Measurements from ENCODE around the gene RAB6A. TPM values are rescaled to one million over a fixed set of nuclear protein-coding genes. Genes with fewer than 3 reads are reported as not detected.
"Not testable (repeated sequence)": the region's sequence is repeated elsewhere in the genome, so short reads cannot be mapped to it uniquely, and the experiment has no call there.

Gene RAB6A
- total RNA-seq, 1 experiment from 2014 or later, result 92.3 TPM

DNA sequence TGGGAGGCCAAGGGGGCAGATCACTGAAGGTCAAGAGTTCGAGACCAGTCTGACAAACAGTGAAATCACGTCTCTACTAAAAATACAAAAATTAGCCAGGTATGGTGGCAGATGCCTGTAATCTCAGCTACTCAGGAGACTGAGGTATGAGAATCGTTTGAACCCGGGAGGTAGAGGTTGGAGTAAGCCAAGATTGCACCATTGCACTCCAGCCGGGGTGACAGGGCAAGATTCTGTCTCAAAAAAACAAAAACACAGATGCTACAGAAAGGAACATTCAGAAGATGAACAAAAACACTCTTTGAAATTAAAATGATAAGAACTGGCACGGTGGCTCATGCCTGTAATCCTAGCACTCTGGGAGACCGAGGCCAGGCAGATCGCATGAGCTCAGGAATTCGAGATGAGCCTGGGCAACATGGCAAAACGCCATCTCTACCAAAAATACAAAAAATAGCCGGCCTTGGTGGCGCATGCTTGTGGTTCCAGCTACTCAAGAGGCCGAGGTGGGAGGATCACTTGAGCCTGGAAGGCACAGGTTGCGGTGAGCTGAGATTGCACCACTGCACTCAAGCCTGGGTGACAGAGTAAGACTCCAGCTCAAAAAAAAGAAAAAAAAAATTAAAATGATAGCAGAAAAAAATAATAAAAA is 8.5 kb downstream of the RAB6A start:
- no peak for DNase-seq
- CTCF ChIA-PET, result no interaction called here
- BruUV-seq (replicated peaks), result no TSS peak
- H3K27ac Mint-ChIP-seq (ENCODE audit: unreplicated experiment), result no peak overlapping the region
- no peak overlapping the region for H3K4me3 Mint-ChIP-seq (ENCODE audit: low read depth, unreplicated experiment)
- peaks cover 7% of the 10 kb centered on the region for H3K4me1 Mint-ChIP-seq (ENCODE audit: low read depth, unreplicated experiment)
- intact Hi-C loops (cut with micrococcal nuclease; ENCODE audit: unreplicated experiment), result no loop called here
- H3K27me3 Mint-ChIP-seq (ENCODE audit: unreplicated experiment), result no peaks in the 10 kb centered on the region
- TF ChIP-seq, protein P1, sequence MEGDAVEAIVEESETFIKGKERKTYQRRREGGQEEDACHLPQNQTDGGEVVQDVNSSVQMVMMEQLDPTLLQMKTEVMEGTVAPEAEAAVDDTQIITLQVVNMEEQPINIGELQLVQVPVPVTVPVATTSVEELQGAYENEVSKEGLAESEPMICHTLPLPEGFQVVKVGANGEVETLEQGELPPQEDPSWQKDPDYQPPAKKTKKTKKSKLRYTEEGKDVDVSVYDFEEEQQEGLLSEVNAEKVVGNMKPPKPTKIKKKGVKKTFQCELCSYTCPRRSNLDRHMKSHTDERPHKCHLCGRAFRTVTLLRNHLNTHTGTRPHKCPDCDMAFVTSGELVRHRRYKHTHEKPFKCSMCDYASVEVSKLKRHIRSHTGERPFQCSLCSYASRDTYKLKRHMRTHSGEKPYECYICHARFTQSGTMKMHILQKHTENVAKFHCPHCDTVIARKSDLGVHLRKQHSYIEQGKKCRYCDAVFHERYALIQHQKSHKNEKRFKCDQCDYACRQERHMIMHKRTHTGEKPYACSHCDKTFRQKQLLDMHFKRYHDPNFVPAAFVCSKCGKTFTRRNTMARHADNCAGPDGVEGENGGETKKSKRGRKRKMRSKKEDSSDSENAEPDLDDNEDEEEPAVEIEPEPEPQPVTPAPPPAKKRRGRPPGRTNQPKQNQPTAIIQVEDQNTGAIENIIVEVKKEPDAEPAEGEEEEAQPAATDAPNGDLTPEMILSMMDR (IDR thresholded peaks at IDR 0.05; ENCODE audit: unreplicated experiment), result no peak
- H3K9me3 Mint-ChIP-seq (ENCODE audit: low read depth, unreplicated experiment), result no peaks in the 10 kb centered on the region
- peaks cover 10% of the 10 kb centered on the region for H3K36me3 Mint-ChIP-seq (ENCODE audit: insufficient read depth, unreplicated experiment)

DNA sequence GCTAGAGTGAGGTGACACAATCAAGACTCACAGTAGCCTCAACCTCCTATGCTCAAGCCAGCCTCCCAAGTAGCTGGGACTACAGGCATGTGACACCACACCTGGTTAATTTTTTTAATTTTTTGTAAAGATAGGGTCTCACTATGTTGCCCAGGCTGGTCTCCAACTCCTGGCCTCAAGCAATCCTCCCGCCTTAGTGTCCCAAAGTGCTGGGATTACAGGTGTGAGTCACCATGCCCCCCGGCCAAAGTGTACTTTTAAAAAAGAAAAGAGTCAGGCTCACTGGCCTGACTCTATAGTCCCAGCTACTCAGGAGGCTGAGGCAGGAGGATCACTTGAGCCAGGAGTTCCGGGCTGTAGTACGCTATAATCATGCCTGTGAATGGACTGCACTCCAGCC is 10.0 kb downstream of the RAB6A start:
- H3K27me3 Mint-ChIP-seq (ENCODE audit: unreplicated experiment); BruUV-seq (replicated peaks); H3K36me3 Mint-ChIP-seq (ENCODE audit: insufficient read depth, unreplicated experiment); DNase-seq; H3K4me3 Mint-ChIP-seq (ENCODE audit: low read depth, unreplicated experiment); intact Hi-C loops (cut with micrococcal nuclease; ENCODE audit: unreplicated experiment); H3K4me1 Mint-ChIP-seq (ENCODE audit: low read depth, unreplicated experiment); H3K9me3 Mint-ChIP-seq (ENCODE audit: low read depth, unreplicated experiment); H3K27ac Mint-ChIP-seq (ENCODE audit: unreplicated experiment): not testable (repeated sequence)
- CTCF ChIA-PET, result interaction anchor here (0.6 kb wide), 1 partner anchor 10 kb away, joined by 4 read pairs; the partner anchor contains the start of gene RAB6A

- Mint-ChIP-seq H3K9me3 (ENCODE audit: low read depth, unreplicated experiment) (no peaks in the 10 kb centered on the region), H3K27me3 (ENCODE audit: unreplicated experiment) (no peaks in the 10 kb centered on the region), H3K4me3 (ENCODE audit: low read depth, unreplicated experiment) (no peak overlapping the region), H3K4me1 (ENCODE audit: low read depth, unreplicated experiment) (peaks cover 7% of the 10 kb centered on the region), H3K36me3 (ENCODE audit: insufficient read depth, unreplicated experiment) (peaks cover 10% of the 10 kb centered on the region), H3K27ac (ENCODE audit: unreplicated experiment) (no peak overlapping the region)
- BruUV-seq (replicated peaks), result no TSS peak
- DNase-seq, result no peak
- intact Hi-C loops (cut with micrococcal nuclease; ENCODE audit: unreplicated experiment), result no loop called here
- TF ChIP-seq, protein P1 (IDR thresholded peaks at IDR 0.05; ENCODE audit: unreplicated experiment), result no peak
- CTCF ChIA-PET, result no interaction called here
Observed at GRCh38 chr11:73750228-73750627, 10.6 kb downstream of the RAB6A start.

DNA sequence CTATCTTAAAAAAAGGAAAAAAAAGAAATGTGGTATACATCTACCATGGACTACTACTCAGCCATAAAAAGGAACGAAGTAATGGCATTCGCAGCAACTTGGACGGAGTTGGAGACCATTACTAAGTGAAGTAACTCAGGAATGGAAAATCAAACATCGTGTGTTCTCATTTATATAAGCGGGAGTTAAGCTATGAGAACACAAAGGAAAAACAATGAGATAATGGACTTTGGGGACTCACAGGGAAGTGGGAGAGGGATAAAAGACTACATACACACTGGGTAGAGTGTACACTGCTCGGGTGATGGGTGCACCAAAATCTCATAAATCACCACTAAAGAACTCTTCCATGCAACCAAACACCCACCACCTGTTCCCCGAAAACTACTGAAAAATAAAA is 11.8 kb downstream of the RAB6A start:
- Mint-ChIP-seq H3K27ac (ENCODE audit: unreplicated experiment) (no peak overlapping the region), H3K27me3 (ENCODE audit: unreplicated experiment) (no peaks in the 10 kb centered on the region), H3K36me3 (ENCODE audit: insufficient read depth, unreplicated experiment) (peaks cover 10% of the 10 kb centered on the region), H3K4me1 (ENCODE audit: low read depth, unreplicated experiment) (peaks cover 7% of the 10 kb centered on the region), H3K4me3 (ENCODE audit: low read depth, unreplicated experiment) (no peak overlapping the region), H3K9me3 (ENCODE audit: low read depth, unreplicated experiment) (no peaks in the 10 kb centered on the region)
- intact Hi-C loops (cut with micrococcal nuclease; ENCODE audit: unreplicated experiment), result no loop called here
- BruUV-seq (replicated peaks), result no TSS peak
- TF ChIP-seq, protein P1 (IDR thresholded peaks at IDR 0.05; ENCODE audit: unreplicated experiment), result no peak
- CTCF ChIA-PET, result no interaction called here
- DNase-seq, result no peak

GRCh38 chr11:73748300-73748699 is 12.6 kb downstream of the RAB6A start:
- intact Hi-C loops (cut with micrococcal nuclease; ENCODE audit: unreplicated experiment), result no loop called here
- no peaks in the 10 kb centered on the region for H3K9me3 Mint-ChIP-seq (ENCODE audit: low read depth, unreplicated experiment)
- CTCF ChIA-PET, result interaction anchor here (0.6 kb wide), 1 partner anchor 42 kb away, joined by 4 read pairs; no protein-coding TSS in a partner anchor
- H3K36me3 Mint-ChIP-seq (ENCODE audit: insufficient read depth, unreplicated experiment), result peaks cover 10% of the 10 kb centered on the region
- H3K27me3 Mint-ChIP-seq (ENCODE audit: unreplicated experiment), result no peaks in the 10 kb centered on the region
- no TSS peak for BruUV-seq (replicated peaks)
- DNase-seq, result no peak
- no peak overlapping the region for H3K4me3 Mint-ChIP-seq (ENCODE audit: low read depth, unreplicated experiment)
- TF ChIP-seq, protein P1 (IDR thresholded peaks at IDR 0.05; ENCODE audit: unreplicated experiment), result no peak
- H3K27ac Mint-ChIP-seq (ENCODE audit: unreplicated experiment), result no peak overlapping the region
- H3K4me1 Mint-ChIP-seq (ENCODE audit: low read depth, unreplicated experiment), result peaks cover 7% of the 10 kb centered on the region

All from Calu3 (cell line).